ENCODE measurements around the gene DDX31.

DDX31 gene

DNA sequence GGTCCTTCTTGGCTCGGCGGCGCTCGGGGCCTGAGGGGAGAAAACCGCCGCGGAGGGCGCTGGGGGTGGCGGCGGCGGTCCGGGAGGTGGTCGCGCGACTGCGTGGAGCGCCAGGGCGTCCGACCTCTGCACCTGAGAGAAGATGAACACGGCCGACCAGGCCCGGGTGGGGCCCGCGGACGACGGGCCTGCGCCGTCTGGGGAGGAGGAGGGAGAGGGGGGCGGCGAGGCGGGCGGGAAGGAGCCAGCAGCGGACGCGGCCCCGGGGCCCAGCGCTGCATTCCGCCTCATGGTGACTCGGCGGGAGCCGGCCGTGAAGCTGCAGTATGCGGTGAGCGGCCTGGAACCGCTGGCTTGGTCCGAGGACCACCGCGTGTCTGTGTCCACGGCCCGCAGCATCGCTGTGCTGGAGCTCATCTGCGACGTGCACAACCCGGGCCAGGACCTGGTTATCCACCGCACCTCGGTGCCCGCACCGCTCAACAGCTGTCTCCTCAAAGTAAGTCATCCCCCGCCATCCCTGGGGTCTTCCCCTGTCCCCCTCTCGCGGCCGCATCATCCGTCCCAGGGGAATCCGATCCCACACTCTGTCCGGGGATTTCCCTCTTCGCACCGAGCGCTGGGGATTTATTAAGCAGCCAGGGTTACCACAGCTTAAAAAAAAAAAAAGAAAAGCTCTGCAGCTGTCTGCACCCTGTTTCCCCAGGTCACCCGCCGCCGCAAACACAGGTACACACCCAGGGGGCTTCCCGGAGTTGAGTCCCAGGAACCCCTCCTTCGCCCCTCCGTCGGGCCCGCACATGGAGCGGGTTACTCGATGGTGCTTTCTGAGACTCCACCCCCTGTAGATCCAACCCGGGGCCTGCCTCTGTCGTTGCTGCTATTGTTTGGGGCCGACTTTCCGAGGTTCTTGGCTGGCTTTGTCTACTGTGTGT lies 941 bp upstream of the DDX31 start, which contains the start of gene GTF3C4:
Gene GTF3C4 (plus strand): TSS at position 8 of the 935 bp plus-strand sequence. CDS start 135 bp downstream, at position 143.
- H3K27ac ChIP-seq (ENCODE audit: poor library complexity, severe bottlenecking), result peak within 1 kb of the TSS; percentile 90
- peaks cover 17% of the 10 kb centered on the region for H3K4me1 ChIP-seq (ENCODE audit: insufficient read depth, poor library complexity, severe bottlenecking)
- H3K4me3 ChIP-seq (ENCODE audit: severe bottlenecking), result peak within 1 kb of the TSS; percentile 79
- H3K9me3 ChIP-seq (ENCODE audit: severe bottlenecking), result no peaks in the 10 kb centered on the region
- H3K27me3 ChIP-seq (ENCODE audit: insufficient read depth, poor library complexity, severe bottlenecking), result no peaks in the 10 kb centered on the region
- TF ChIP-seq, protein P1, sequence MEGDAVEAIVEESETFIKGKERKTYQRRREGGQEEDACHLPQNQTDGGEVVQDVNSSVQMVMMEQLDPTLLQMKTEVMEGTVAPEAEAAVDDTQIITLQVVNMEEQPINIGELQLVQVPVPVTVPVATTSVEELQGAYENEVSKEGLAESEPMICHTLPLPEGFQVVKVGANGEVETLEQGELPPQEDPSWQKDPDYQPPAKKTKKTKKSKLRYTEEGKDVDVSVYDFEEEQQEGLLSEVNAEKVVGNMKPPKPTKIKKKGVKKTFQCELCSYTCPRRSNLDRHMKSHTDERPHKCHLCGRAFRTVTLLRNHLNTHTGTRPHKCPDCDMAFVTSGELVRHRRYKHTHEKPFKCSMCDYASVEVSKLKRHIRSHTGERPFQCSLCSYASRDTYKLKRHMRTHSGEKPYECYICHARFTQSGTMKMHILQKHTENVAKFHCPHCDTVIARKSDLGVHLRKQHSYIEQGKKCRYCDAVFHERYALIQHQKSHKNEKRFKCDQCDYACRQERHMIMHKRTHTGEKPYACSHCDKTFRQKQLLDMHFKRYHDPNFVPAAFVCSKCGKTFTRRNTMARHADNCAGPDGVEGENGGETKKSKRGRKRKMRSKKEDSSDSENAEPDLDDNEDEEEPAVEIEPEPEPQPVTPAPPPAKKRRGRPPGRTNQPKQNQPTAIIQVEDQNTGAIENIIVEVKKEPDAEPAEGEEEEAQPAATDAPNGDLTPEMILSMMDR (IDR thresholded peaks at IDR 0.05; ENCODE audit: poor library complexity, severe bottlenecking), result no peak
- peak; percentile 40 for ATAC-seq (ENCODE audit: low read depth)
- H3K36me3 ChIP-seq (ENCODE audit: low read depth), result peaks cover 16% of the 10 kb centered on the region
- no peak for DNase-seq (ENCODE audit: low spot score)

- ATAC-seq (ENCODE audit: low read depth), result peak; percentile 55
- DNase-seq (ENCODE audit: low spot score), result peak; percentile 73
Observed at GRCh38 chr9:132669319-132669697, 475 bp downstream of the DDX31 start.

GRCh38 chr9:132663851-132664250 lies 5.9 kb downstream of the DDX31 start:
- no peak for ATAC-seq (ENCODE audit: low read depth)
- Histone ChIP-seq H3K9me3 (ENCODE audit: severe bottlenecking) (no peaks in the 10 kb centered on the region), H3K4me1 (ENCODE audit: insufficient read depth, poor library complexity, severe bottlenecking) (peaks cover 2% of the 10 kb centered on the region), H3K27me3 (ENCODE audit: insufficient read depth, poor library complexity, severe bottlenecking) (no peaks in the 10 kb centered on the region), H3K27ac (ENCODE audit: poor library complexity, severe bottlenecking) (no peak overlapping the region), H3K4me3 (ENCODE audit: severe bottlenecking) (no peak overlapping the region), H3K36me3 (ENCODE audit: low read depth) (peaks cover 49% of the 10 kb centered on the region)
- DNase-seq (ENCODE audit: low spot score), result no peak
- TF ChIP-seq, protein P1 (IDR thresholded peaks at IDR 0.05; ENCODE audit: poor library complexity, severe bottlenecking), result no peak

More at GRCh38 chr9:132669319-132669697, 475 bp downstream of the DDX31 start:
- Histone ChIP-seq H3K4me3 (ENCODE audit: severe bottlenecking) (peak overlapping the region; percentile 79), H3K4me1 (ENCODE audit: insufficient read depth, poor library complexity, severe bottlenecking) (peaks cover 17% of the 10 kb centered on the region), H3K9me3 (ENCODE audit: severe bottlenecking) (no peaks in the 10 kb centered on the region), H3K27ac (ENCODE audit: poor library complexity, severe bottlenecking) (peak overlapping the region; percentile 90), H3K36me3 (ENCODE audit: low read depth) (peaks cover 23% of the 10 kb centered on the region), H3K27me3 (ENCODE audit: insufficient read depth, poor library complexity, severe bottlenecking) (no peaks in the 10 kb centered on the region)
- TF ChIP-seq, protein P1 (IDR thresholded peaks at IDR 0.05; ENCODE audit: poor library complexity, severe bottlenecking), result no peak

DNA sequence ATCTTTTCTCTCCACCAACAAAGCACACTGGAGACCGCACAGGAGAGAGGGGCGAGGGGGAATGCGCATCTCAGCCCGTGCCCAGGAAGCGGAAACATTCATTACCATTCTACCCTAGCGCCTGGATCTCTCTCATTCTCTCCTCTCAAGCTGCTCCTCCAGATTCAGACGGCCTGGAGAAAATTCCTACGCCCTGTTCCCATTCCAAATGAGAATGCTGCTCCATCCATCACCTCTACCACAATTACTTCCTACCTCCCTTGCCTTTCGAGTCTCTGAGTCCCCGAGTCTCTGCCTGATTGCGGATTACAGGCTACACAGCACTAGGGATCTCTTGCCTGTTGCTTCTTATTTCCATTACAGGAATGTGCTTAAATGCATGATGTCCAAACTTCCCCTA lies 6.7 kb downstream of the DDX31 start:
- no peaks in the 10 kb centered on the region for H3K9me3 ChIP-seq (ENCODE audit: severe bottlenecking)
- ATAC-seq (ENCODE audit: low read depth) (no peak), DNase-seq (ENCODE audit: low spot score) (no peak)
- H3K27me3 ChIP-seq (ENCODE audit: insufficient read depth, poor library complexity, severe bottlenecking), result no peaks in the 10 kb centered on the region
- no peak overlapping the region for H3K4me3 ChIP-seq (ENCODE audit: severe bottlenecking)
- TF ChIP-seq, protein P1 (IDR thresholded peaks at IDR 0.05; ENCODE audit: poor library complexity, severe bottlenecking), result no peak
- H3K27ac ChIP-seq (ENCODE audit: poor library complexity, severe bottlenecking), result no peak overlapping the region
- H3K36me3 ChIP-seq (ENCODE audit: low read depth), result peaks cover 57% of the 10 kb centered on the region
- no peaks in the 10 kb centered on the region for H3K4me1 ChIP-seq (ENCODE audit: insufficient read depth, poor library complexity, severe bottlenecking)

All from RWPE2 (cell line).